ENCODE data around the gene PPP1R1B. TPM values are rescaled to one million over a fixed set of nuclear protein-coding genes. Genes with fewer than 3 reads are reported as not detected.

PPP1R1B gene
- total and polyA plus RNA-seq, 12 donors: 0.28 to 2.1 (median 0.66) TPM; not detected in 1

DNA sequence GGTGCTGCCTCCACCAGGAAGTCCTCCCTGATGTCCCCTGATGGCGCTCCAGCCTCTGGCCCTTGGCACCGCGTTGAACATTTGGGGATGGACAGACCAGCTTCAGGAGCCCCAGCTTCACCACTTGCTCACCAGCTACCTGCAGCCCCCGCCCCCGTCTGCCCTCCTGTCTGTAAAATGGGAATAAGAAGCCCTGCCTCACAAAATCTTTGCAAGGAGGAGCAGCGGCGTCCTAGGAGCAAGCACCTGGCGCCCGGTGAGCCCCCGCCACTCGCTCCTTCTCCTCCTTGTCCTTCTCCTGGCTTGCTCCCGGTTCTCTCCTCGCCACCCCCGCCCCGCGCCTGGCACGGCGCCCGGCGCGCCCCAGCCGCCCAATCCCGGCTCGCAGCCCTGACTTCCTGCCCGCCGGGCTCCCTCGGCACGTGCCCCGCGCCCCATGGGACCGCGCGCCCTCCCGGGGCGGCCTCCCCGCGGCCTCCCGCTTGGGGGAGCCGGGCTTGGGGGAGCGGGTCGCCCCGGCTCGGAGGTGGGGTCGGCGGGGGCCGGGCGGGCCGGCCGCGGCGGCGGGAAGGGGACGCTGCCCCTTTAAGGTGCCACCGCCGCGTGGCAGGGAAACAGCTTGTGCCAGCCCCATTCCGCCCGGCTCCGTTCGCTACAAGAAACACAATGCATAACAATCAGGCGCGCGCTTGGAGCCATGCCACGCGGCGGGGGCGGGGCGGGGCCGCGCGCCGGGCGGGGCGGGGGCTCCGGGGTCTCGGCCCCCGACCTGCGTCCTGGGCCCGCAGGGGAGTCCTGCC lies 9.1 kb upstream of the PPP1R1B start:
- Histone ChIP-seq H3K4me1 (peaks cover 0 to 21% (median 10%) of the 10 kb centered on the region in 9 donors), H3K36me3 (no peaks in the 10 kb centered on the region), H3K9me3 (no peaks in the 10 kb centered on the region), H3K27me3 (peaks cover 0 to 69% (median 29%) of the 10 kb centered on the region in 7 donors), H3K4me3 (peak overlapping the region; percentile 14 to 66 (median 56)), H3K27ac (peak overlapping the region in 7 of 10 donors; percentile 22 to 68 (median 50))
- ATAC-seq (peak in 6 of 8 donors; percentile 23 to 52 (median 40)), DNase-seq (peak; percentile 48 to 71)
- intact Hi-C loops (cut with DNase I): loop anchor here in 2 of 10 donors (5.0 kb wide), 1 partner anchor 40 kb away; no protein-coding TSS in a partner anchor
- WGBS, 2 donors: 1 to 2% methylated on average over 42 to 79 of the region's 79 CpGs
- TF ChIP-seq, protein P1, sequence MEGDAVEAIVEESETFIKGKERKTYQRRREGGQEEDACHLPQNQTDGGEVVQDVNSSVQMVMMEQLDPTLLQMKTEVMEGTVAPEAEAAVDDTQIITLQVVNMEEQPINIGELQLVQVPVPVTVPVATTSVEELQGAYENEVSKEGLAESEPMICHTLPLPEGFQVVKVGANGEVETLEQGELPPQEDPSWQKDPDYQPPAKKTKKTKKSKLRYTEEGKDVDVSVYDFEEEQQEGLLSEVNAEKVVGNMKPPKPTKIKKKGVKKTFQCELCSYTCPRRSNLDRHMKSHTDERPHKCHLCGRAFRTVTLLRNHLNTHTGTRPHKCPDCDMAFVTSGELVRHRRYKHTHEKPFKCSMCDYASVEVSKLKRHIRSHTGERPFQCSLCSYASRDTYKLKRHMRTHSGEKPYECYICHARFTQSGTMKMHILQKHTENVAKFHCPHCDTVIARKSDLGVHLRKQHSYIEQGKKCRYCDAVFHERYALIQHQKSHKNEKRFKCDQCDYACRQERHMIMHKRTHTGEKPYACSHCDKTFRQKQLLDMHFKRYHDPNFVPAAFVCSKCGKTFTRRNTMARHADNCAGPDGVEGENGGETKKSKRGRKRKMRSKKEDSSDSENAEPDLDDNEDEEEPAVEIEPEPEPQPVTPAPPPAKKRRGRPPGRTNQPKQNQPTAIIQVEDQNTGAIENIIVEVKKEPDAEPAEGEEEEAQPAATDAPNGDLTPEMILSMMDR (IDR thresholded peaks at IDR 0.05): no peak

DNA sequence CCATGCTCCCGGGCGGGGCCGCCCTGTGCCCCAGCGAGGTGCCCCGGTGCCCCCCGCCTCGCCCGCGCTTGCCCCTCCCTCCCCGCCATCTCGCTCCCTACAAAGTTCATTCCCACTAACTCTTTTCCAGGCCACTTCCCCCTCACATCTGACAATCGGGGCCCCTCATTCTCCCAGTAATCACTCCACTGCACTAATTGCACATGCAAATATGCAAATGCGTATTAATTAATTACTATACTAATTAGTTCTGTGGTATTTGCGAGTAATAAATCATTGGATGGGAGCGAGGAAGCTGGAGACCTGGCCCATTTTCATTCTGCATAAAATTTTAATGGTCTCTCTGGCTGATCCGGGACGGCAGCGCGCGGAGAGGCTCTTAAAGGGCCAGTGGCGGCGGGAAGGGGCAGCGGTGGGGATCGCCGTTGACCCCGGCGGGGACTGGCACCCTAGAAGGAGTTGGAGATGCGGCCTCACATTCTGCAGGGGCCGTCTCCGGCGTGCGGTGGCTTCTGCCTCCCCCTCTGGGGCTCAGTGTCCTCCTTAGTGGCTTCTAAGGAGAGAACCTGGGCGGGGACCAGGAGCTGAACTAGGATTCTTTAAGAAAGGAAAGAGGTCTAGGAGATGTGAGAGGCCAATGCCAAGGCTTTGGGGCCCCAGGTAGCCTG lies 8.4 kb upstream of the PPP1R1B start:
- H3K9me3 ChIP-seq: no peaks in the 10 kb centered on the region
- intact Hi-C loops (cut with DNase I): loop anchor here in 2 of 10 donors (5.0 kb wide), 1 partner anchor 41 kb away; no protein-coding TSS in a partner anchor
- peaks cover 0 to 64% (median 22%) of the 10 kb centered on the region in 7 donors for H3K27me3 ChIP-seq
- peaks cover 2 to 26% (median 14%) of the 10 kb centered on the region in 9 donors for H3K4me1 ChIP-seq
- TF ChIP-seq, protein P1 (IDR thresholded peaks at IDR 0.05): no peak
- H3K27ac ChIP-seq: peak overlapping the region in 9 of 10 donors; percentile 14 to 68 (median 48)
- DNase-seq (no peak), ATAC-seq (peak in 2 of 8 donors; percentile 3 to 7)
- WGBS, 2 donors: 2 to 3% methylated on average over 32 to 33 of the region's 33 CpGs
- no peaks in the 10 kb centered on the region for H3K36me3 ChIP-seq
- H3K4me3 ChIP-seq: peak overlapping the region; percentile 14 to 66 (median 56)

DNA sequence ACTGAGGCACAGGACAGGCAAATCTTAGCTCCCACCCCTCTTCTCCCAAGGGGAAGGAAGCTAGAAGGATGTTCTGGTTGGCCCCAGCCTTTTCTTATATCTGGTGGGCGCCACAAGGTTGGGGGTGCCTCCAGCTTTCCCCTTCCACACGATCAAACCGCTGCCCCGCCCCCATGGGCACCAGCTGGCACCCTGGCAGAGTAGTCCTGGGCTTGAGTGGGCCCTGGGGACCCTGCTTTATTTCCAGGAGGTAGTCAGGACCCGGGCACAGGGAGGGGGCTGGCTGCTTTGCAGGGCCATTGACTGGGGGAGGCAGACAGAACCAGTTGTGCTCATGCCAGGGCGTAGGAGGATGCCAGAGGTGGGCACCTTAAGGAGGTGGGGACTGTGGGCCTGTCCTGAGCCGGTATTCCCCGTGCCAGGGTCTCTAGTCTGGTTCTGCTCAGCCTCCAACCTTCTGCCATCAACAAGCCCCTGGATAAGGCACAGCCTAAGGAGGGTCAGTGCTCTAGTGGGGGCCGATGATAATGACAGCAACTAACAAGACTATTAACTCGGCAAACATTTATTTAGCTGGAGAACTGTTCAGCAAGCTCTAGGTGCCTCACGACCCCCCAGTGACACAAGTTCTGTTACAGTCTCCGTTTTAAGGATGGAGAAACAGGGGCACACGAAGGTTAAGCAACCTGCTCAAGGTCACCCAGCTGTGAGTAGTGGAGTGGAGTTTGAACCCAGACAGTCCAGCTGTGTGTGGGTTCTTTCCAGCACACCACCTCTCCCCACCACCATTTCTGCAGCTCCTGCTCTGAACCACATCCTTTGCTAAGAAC lies 7.6 kb upstream of the PPP1R1B start:
- Histone ChIP-seq H3K27ac (peak overlapping the region in 1 of 10 donors; percentile 50), H3K4me3 (peak overlapping the region in 5 of 10 donors; percentile 47 to 66 (median 56))

More for the DNA sequence above, 7.6 kb upstream of the PPP1R1B start:
- WGBS, 2 donors: 50% methylated on average over 13 of the region's 13 CpGs
- ATAC-seq (no peak), DNase-seq (no peak)
- H3K4me1 ChIP-seq: peaks cover 2 to 28% (median 14%) of the 10 kb centered on the region in 9 donors
- H3K27me3 ChIP-seq: peaks cover 0 to 57% (median 15%) of the 10 kb centered on the region in 7 donors
- H3K36me3 ChIP-seq: no peaks in the 10 kb centered on the region
- no peaks in the 10 kb centered on the region for H3K9me3 ChIP-seq
- intact Hi-C loops (cut with DNase I): loop anchor here in 2 of 10 donors (5.0 kb wide), 1 partner anchor 42 kb away; no protein-coding TSS in a partner anchor
- TF ChIP-seq, protein P1 (IDR thresholded peaks at IDR 0.05): no peak
